GM21360 (cell line): ENCODE data around the gene NCMAP.

Experiments used
- ATAC-seq: cut with Tn5 transposase; IDR thresholded peaks from one replicate; pipeline ENCODE4 v1.9.1; 2021; ENCODE audit warnings: mild to moderate bottlenecking, moderate library complexity; ENCODE audit not compliant: unreplicated experiment

NCMAP gene

GRCh38 chr1:24570265-24571125 lies 14.6 kb downstream of the NCMAP start:
- ATAC-seq, result no peak

GRCh38 chr1:24572301-24572700 lies 16.4 kb downstream of the NCMAP start:
- no peak for ATAC-seq

- no peak for ATAC-seq
Measured at GRCh38 chr1:24575905-24576587, 20.2 kb downstream of the NCMAP start.

GRCh38 chr1:24578846-24579245 lies 23.0 kb downstream of the NCMAP start:
- no peak for ATAC-seq

- ATAC-seq, result no peak
Measured at GRCh38 chr1:24580756-24581155, 24.9 kb downstream of the NCMAP start.

GRCh38 chr1:24584171-24584647 lies 28.3 kb downstream of the NCMAP start:
- ATAC-seq, result no peak

GRCh38 chr1:24586119-24586518 lies 30.2 kb downstream of the NCMAP start:
- ATAC-seq, result no peak

GRCh38 chr1:24586970-24587820 lies 31.3 kb downstream of the NCMAP start:
- no peak for ATAC-seq

- no peak for ATAC-seq
Measured at GRCh38 chr1:24588573-24588972, 32.7 kb downstream of the NCMAP start.

GRCh38 chr1:24589200-24589599 lies 33.3 kb downstream of the NCMAP start:
- ATAC-seq, result no peak

GRCh38 chr1:24591781-24592180 lies 35.9 kb downstream of the NCMAP start:
- ATAC-seq, result no peak

- ATAC-seq, result no peak
Measured at GRCh38 chr1:24594328-24594598, 38.4 kb downstream of the NCMAP start.

GRCh38 chr1:24596401-24596880 lies 40.6 kb downstream of the NCMAP start:
- ATAC-seq, result no peak

- no peak for ATAC-seq
Measured at GRCh38 chr1:24599265-24599664, 43.4 kb downstream of the NCMAP start.

GRCh38 chr1:24600551-24600950 lies 44.7 kb downstream of the NCMAP start:
- no peak for ATAC-seq

- no peak for ATAC-seq
Measured at GRCh38 chr1:24605534-24606295, 49.8 kb downstream of the NCMAP start.

- ATAC-seq, result no peak
Measured at GRCh38 chr1:24606296-24606605, 50.4 kb downstream of the NCMAP start.

- no peak for ATAC-seq
Measured at GRCh38 chr1:24606621-24607020, 50.7 kb downstream of the NCMAP start.

- ATAC-seq, result no peak
Measured at GRCh38 chr1:24609949-24610517, 54.1 kb downstream of the NCMAP start.

GRCh38 chr1:24619376-24619775 lies 63.5 kb downstream of the NCMAP start:
- no peak for ATAC-seq
